IMR-90 (cell line): Measurements from ENCODE around the gene ACAT2. TPM values are rescaled to one million over a fixed set of nuclear protein-coding genes. Genes with fewer than 3 reads are reported as not detected.
A peak's percentile ranks its signal among the peaks of the same experiment; 100 is the strongest.

Experiments used
- ATAC-seq: fragments of 200-7000 bp; cut with Tn5 transposase; 2 replicates; pipeline ENCODE4 v1.9.1; 2020; ENCODE audit warnings: low read depth, mild to moderate bottlenecking, moderate library complexity
- BruUV-seq: library from RNA; stranded (reverse); fragments of 400-500 nt; replicated peaks from 2 replicates; lab custom pipeline; 2021; lab: Mats Ljungman, UMichigan
- CTCF ChIA-PET: fragments of 300-600 bp; formaldehyde crosslinking; extraction: SDS; loops from one replicate; lab custom pipeline; 2021; ENCODE audit warnings: antibody characterized with exemption; lab: Yijun Ruan, JAX
- POLR2A ChIA-PET: fragments of 300-600 bp; sonication (Branson Sonifier 250); formaldehyde crosslinking; loops from one replicate; lab custom pipeline; 2022; ENCODE audit warnings: antibody characterized with exemption; ENCODE audit not compliant: unreplicated experiment; lab: Charles Lee
- DNase-seq: peaks from one replicate; pipeline ENCODE4 v3.0.0; 2013
- H2AFZ ChIP-seq: replicated peaks from 2 replicates; pipeline ENCODE3; 2013; ENCODE audit warnings: low read length, mild to moderate bottlenecking; ENCODE audit not compliant: poor library complexity
- H2AK5ac ChIP-seq: 2 replicates; pipeline ENCODE4 v1.6.1; 2013; ENCODE audit warnings: low read depth, low read length, inconsistent platforms
- H2AK9ac ChIP-seq: replicated peaks from 2 replicates; pipeline ENCODE3; 2013; ENCODE audit warnings: mild to moderate bottlenecking, low read depth, low read length, moderate library complexity; ENCODE audit not compliant: poor library complexity
- H2BK120ac ChIP-seq: 2 replicates; pipeline ENCODE4 v1.6.1; 2013; ENCODE audit warnings: low read depth, low read length, inconsistent platforms
- H2BK15ac ChIP-seq: 3 replicates; pipeline ENCODE4 v1.6.1; 2013; ENCODE audit warnings: low read depth, low read length, inconsistent platforms
- H2BK20ac ChIP-seq: 2 replicates; pipeline ENCODE4 v1.6.1; 2013; ENCODE audit warnings: low read depth, mild to moderate bottlenecking, inconsistent platforms, low read length, moderate library complexity
- H2BK5ac ChIP-seq: 2 replicates; pipeline ENCODE4 v1.6.1; 2013; ENCODE audit warnings: mild to moderate bottlenecking, low read depth, low read length, inconsistent platforms; ENCODE audit not compliant: poor library complexity, severe bottlenecking
- H3K14ac ChIP-seq: replicated peaks from 2 replicates; pipeline ENCODE4 v1.6.1; 2013; ENCODE audit warnings: low read depth, low read length, inconsistent platforms
- H3K18ac ChIP-seq: 2 replicates; pipeline ENCODE4 v1.6.1; 2013; ENCODE audit warnings: low read depth, low read length, control low read depth
- H3K23ac ChIP-seq: 2 replicates; pipeline ENCODE4 v1.6.1; 2013; ENCODE audit warnings: low read depth, low read length, inconsistent platforms
- H3K27ac ChIP-seq: 2 replicates; pipeline ENCODE4 v1.5.1; 2013; ENCODE audit warnings: mild to moderate bottlenecking, control low read depth, low read length; ENCODE audit not compliant: insufficient read depth
- H3K27me3 ChIP-seq: 2 replicates; pipeline ENCODE4 v1.6.1; 2013; ENCODE audit warnings: low read length; ENCODE audit not compliant: control insufficient read depth, insufficient read depth
- H3K36me3 ChIP-seq: 2 replicates; pipeline ENCODE4 v1.6.1; 2013; ENCODE audit warnings: low read length, mixed read lengths; ENCODE audit not compliant: control insufficient read depth, insufficient read depth
- H3K4ac ChIP-seq: 2 replicates; pipeline ENCODE4 v1.6.1; 2013; ENCODE audit warnings: low read depth, low read length, inconsistent platforms
- H3K4me1 ChIP-seq: 2 replicates; pipeline ENCODE4 v1.6.1; 2013; ENCODE audit warnings: low read length, mixed read lengths; ENCODE audit not compliant: control insufficient read depth, insufficient read depth
- H3K4me2 ChIP-seq: 2 replicates; pipeline ENCODE4 v1.6.1; 2013; ENCODE audit warnings: low read depth, mild to moderate bottlenecking, control low read depth, low read length, moderate library complexity
- H3K4me3 ChIP-seq: 2 replicates; pipeline ENCODE4 v1.5.1; 2013; ENCODE audit warnings: low read depth, mild to moderate bottlenecking, control low read depth, low read length, moderate library complexity; ENCODE audit not compliant: insufficient read depth
- H3K56ac ChIP-seq: 2 replicates; pipeline ENCODE4 v1.6.1; 2013; ENCODE audit warnings: low read length, inconsistent platforms; ENCODE audit not compliant: insufficient read depth; ENCODE audit errors: extremely low read depth
- H3K79me1 ChIP-seq, 2 experiments: 2 replicates each; pipeline ENCODE4 v1.6.1; 2013; ENCODE audit warnings: low read length in 2 of 2, inconsistent platforms in 1 of 2, low read depth in 1 of 2
- H3K9ac ChIP-seq: 2 replicates; pipeline ENCODE4 v1.6.1; 2013; ENCODE audit warnings: low read depth, low read length, control low read depth
- H3K9me1 ChIP-seq: 2 replicates; pipeline ENCODE4 v1.6.1; 2013; ENCODE audit warnings: low read length, inconsistent platforms; ENCODE audit not compliant: insufficient read depth
- H3K9me3 ChIP-seq: 2 replicates; pipeline ENCODE4 v1.6.1; 2013; ENCODE audit warnings: low read length; ENCODE audit not compliant: control insufficient read depth, insufficient read depth
- H4K20me1 ChIP-seq: 2 replicates; pipeline ENCODE4 v1.6.1; 2013; ENCODE audit warnings: low read length, inconsistent platforms; ENCODE audit not compliant: insufficient read depth
- H4K5ac ChIP-seq: 2 replicates; pipeline ENCODE4 v1.6.1; 2013; ENCODE audit warnings: mild to moderate bottlenecking, low read depth, low read length, control low read depth
- H4K8ac ChIP-seq, 2 experiments: 2 replicates each; pipeline ENCODE4 v1.6.1; 2013; ENCODE audit warnings: low read depth in 2 of 2, low read length in 2 of 2, control low read depth in 1 of 2, inconsistent platforms in 1 of 2
- H4K91ac ChIP-seq: 2 replicates; pipeline ENCODE4 v1.6.1; 2013; ENCODE audit warnings: low read depth, low read length, inconsistent platforms; ENCODE audit not compliant: insufficient read depth
- BHLHE40 ChIP-seq: fragments of 150-350 bp; IDR thresholded peaks from 2 replicates; pipeline ENCODE4 v1.6.1; 2016; ENCODE audit warnings: mild to moderate bottlenecking, low read depth, low read length
- CEBPB ChIP-seq: IDR thresholded peaks from 2 replicates; pipeline ENCODE4 v1.6.1; 2012; ENCODE audit warnings: low read depth, low read length, improper control_type of control experiment
- CHD1 ChIP-seq: IDR thresholded peaks from 2 replicates; pipeline ENCODE4 v1.6.1; 2012; ENCODE audit warnings: low read depth, low read length, improper control_type of control experiment
- FOS ChIP-seq: fragments of 150-350 bp; IDR thresholded peaks from 2 replicates; pipeline ENCODE4 v1.6.1; 2016; ENCODE audit warnings: low read depth, low read length
- MAFK ChIP-seq: IDR thresholded peaks from 2 replicates; pipeline ENCODE4 v1.6.1; 2012; ENCODE audit warnings: low read depth, low read length, improper control_type of control experiment
- MXI1 ChIP-seq: IDR thresholded peaks from 2 replicates; pipeline ENCODE4 v1.6.1; 2012; ENCODE audit warnings: low read depth, mild to moderate bottlenecking, low read length, moderate library complexity, borderline replicate concordance
- SMC3 ChIP-seq: fragments of 150-350 bp; IDR thresholded peaks from 2 replicates; pipeline ENCODE4 v1.6.1; 2016; ENCODE audit warnings: low read depth, mild to moderate bottlenecking, antibody characterized with exemption, low read length, moderate library complexity
- USF2 ChIP-seq: fragments of 150-350 bp; IDR thresholded peaks from 2 replicates; pipeline ENCODE4 v1.6.1; 2017; ENCODE audit warnings: mild to moderate bottlenecking, antibody characterized with exemption, low read length, low read depth
- WGBS, 2 experiments: methylation state at CpG; one replicate each; pipeline versions ENCODE4 v1.1.5 to v1.1.7; 2013; ENCODE audit warnings: missing lambda C conversion rate in 2 of 2; ENCODE audit not compliant: insufficient read length in 1 of 2; ENCODE audit errors: extremely low coverage in 2 of 2; 5-methylcytosine and 5-hydroxymethylcytosine counted together
- dilution Hi-C: fragments of 300-500 bp; cut with HindIII; formaldehyde crosslinking; loops from one replicate; pipeline ENCODE4 v1.14.3; 2018; ENCODE audit warnings: low sequenced_read_pairs; ENCODE audit not compliant: unreplicated experiment
- in situ Hi-C: fragments of 300-500 bp; cut with MboI; formaldehyde crosslinking; loops from 3 replicates; pipeline ENCODE4 v1.14.3; 2019; ENCODE audit warnings: low sequenced_read_pairs, inconsistent platforms, mixed read lengths
- intact Hi-C: fragments of 100-400 bp; cut with micrococcal nuclease; formaldehyde crosslinking; loops from 2 replicates; pipeline ENCODE4 v1.10.0; 2022
- polyA plus RNA-seq, 3 experiments: library from polyadenylated mRNA; depleted of rRNA; stranded (reverse); fragments of >200 nt; gene quantifications; 2 replicates each; pipeline ENCODE4 v1.2.3, GENCODE V29; 2012; ENCODE audit warnings: low replicate concordance in 1 of 3
- total RNA-seq: library from RNA; depleted of rRNA; stranded (reverse); fragments of >200 nt; gene quantifications from 2 replicates; pipeline ENCODE4 v1.2.3, GENCODE V29; 2012

The ACAT2 gene
- total and polyA plus RNA-seq, 2 of the 4 experiments (the other 2 are of a cell fraction) = 30.5 to 45.2 TPM

- no peak overlapping the region for H2BK5ac ChIP-seq
- in situ Hi-C loops = loop anchor here (25.0 kb wide), 1 partner anchor 1078 kb away; the partner anchor contains the start of gene DYNLT1
- POLR2A ChIA-PET = interaction anchor here (0.6 kb wide), 1 partner anchor 11 kb away, joined by 13 read pairs; no protein-coding TSS in a partner anchor
- H3K9me3 ChIP-seq = no peaks in the 10 kb centered on the region
- 0 out of 2 replicates have a peak, but pooled peaks cover 1% of the 10 kb centered on the region for H3K36me3 ChIP-seq
- no peak overlapping the region for H3K4me3 ChIP-seq
- peak overlapping the region; percentile 62; the same call in 1 of the 2 replicates for H3K4ac ChIP-seq
- H3K9me1 ChIP-seq = peaks cover 10% of the 10 kb centered on the region
- H4K91ac ChIP-seq = no peak overlapping the region
- H3K18ac ChIP-seq = peak overlapping the region; percentile 8; the same call in 1 of the 2 replicates
- H3K27me3 ChIP-seq = no peaks in the 10 kb centered on the region
- H3K9ac ChIP-seq = no peak overlapping the region
- CTCF ChIA-PET = interaction anchor here (0.6 kb wide), 1 partner anchor 105 kb away, joined by 3 read pairs; no protein-coding TSS in a partner anchor
- no TSS peak for BruUV-seq
- H2AK5ac ChIP-seq = no peak overlapping the region; the same call in 1 of the 2 replicates
- H2AK9ac ChIP-seq = no peak overlapping the region
- peak overlapping the region; percentile 7; the same call in 1 of the 3 replicates for H2BK15ac ChIP-seq
- H2AFZ ChIP-seq = no peak overlapping the region
- H3K79me1 ChIP-seq = peaks cover 24 to 54% of the 10 kb centered on the region in 2 experiments
- no peak overlapping the region for H2BK20ac ChIP-seq
- TF ChIP-seq FOS (no peak), BHLHE40 (no peak), MAFK (no peak), CHD1 (no peak), CEBPB (no peak), USF2 (no peak), SMC3 (no peak), MXI1 (no peak)
- no peak for ATAC-seq
- peak overlapping the region; percentile 29; the same call in 1 of the 2 replicates for H4K5ac ChIP-seq
- 0 out of 2 replicates have a peak, but pooled peaks cover 3% of the 10 kb centered on the region for H4K20me1 ChIP-seq
- no peak for DNase-seq
- no peak overlapping the region for H3K27ac ChIP-seq
- WGBS, 2 experiments = 90% methylated on average over 2 of the region's 3 CpGs; no CpG with 5 or more reads in 1 of the 2 experiments
- no peak overlapping the region for H3K23ac ChIP-seq
- no peak overlapping the region for H2BK120ac ChIP-seq
- H3K56ac ChIP-seq = no peak overlapping the region
- peaks cover 12% of the 10 kb centered on the region for H3K4me1 ChIP-seq
- intact Hi-C loops = loop anchor here (2.0 kb wide), 1 partner anchor 15 kb away; no protein-coding TSS in a partner anchor
- H4K8ac ChIP-seq = no peak overlapping the region
- no peak overlapping the region for H3K14ac ChIP-seq
- dilution Hi-C loops = no loop called here
- H3K4me2 ChIP-seq = no peak overlapping the region
Measured at GRCh38 chr6:159715605-159716004, 46.2 kb upstream of the ACAT2 start.
